WTC11 (cell line): ENCODE measurements around the gene ANKRD11. TPM values are rescaled to one million over a fixed set of nuclear protein-coding genes. Genes with fewer than 3 reads are reported as not detected.
A peak's percentile ranks its signal among the peaks of the same experiment; 100 is the strongest.

Source experiments
- ATAC-seq: fragments of 200-7000 bp; cut with Tn5 transposase; 2 replicates; pipeline ENCODE4 v1.10.0; 2021; ENCODE audit warnings: mild to moderate bottlenecking, moderate library complexity
- CTCF ChIA-PET: fragments of 300-600 bp; sonication (Branson Sonifier 250); formaldehyde crosslinking; loops from one replicate; lab custom pipeline; 2021; ENCODE audit warnings: antibody characterized with exemption; lab: Charles Lee
- POLR2A ChIA-PET: fragments of 350-600 bp; sonication (Branson Sonifier 250); formaldehyde crosslinking; loops from one replicate; lab custom pipeline; 2021; ENCODE audit warnings: antibody characterized with exemption; lab: Charles Lee
- DNase-seq: peaks from one replicate; pipeline ENCODE4 v3.0.0; 2021; ENCODE audit warnings: low spot score
- H3K27ac Mint-ChIP-seq: 2 replicates; pipeline ENCODE4 v1.8.0; 2021; ENCODE audit warnings: mixed read lengths
- H3K27me3 Mint-ChIP-seq: 2 replicates; pipeline ENCODE4 v1.8.0; 2021; ENCODE audit warnings: low read depth, mild to moderate bottlenecking, moderate library complexity, mixed read lengths
- H3K36me3 Mint-ChIP-seq: 2 replicates; pipeline ENCODE4 v1.8.0; 2021; ENCODE audit warnings: mixed read lengths
- H3K4me1 Mint-ChIP-seq: 2 replicates; pipeline ENCODE4 v1.8.0; 2022; ENCODE audit warnings: mixed read lengths
- H3K4me3 Mint-ChIP-seq: 2 replicates; pipeline ENCODE4 v1.8.0; 2021; ENCODE audit warnings: mild to moderate bottlenecking, moderate library complexity, mixed read lengths
- H3K9me3 Mint-ChIP-seq: 2 replicates; pipeline ENCODE4 v1.8.0; 2021; ENCODE audit warnings: mixed read lengths
- ATF3 ChIP-seq: sonication (generic); formaldehyde crosslinking; conservative IDR thresholded peaks from 2 replicates; pipeline ENCODE4 v1.8.1; 2022; ENCODE audit warnings: mild to moderate bottlenecking, missing genetic modification reagents
- CDX4 ChIP-seq: fragments of 250-450 bp; sonication (Bioruptor Pico); IDR thresholded peaks from 2 replicates; pipeline ENCODE4 v1.9.0; 2021; ENCODE audit warnings: moderate library complexity, mild to moderate bottlenecking, inconsistent platforms, borderline replicate concordance
- ELF4 ChIP-seq: sonication (generic); formaldehyde crosslinking; IDR thresholded peaks from 2 replicates; pipeline ENCODE4 v1.8.1; 2022; ENCODE audit warnings: low read depth, mild to moderate bottlenecking, moderate library complexity, missing genetic modification reagents
- GABPB1 ChIP-seq: sonication (generic); formaldehyde crosslinking; IDR thresholded peaks from 2 replicates; pipeline ENCODE4 v1.8.1; 2023; ENCODE audit warnings: mild to moderate bottlenecking, missing genetic modification reagents
- GRHL2 ChIP-seq: fragments of 250-450 bp; sonication (Bioruptor Pico); IDR thresholded peaks from 2 replicates; pipeline ENCODE4 v1.8.0; 2022; ENCODE audit warnings: mild to moderate bottlenecking, moderate library complexity; ENCODE audit not compliant: insufficient replicate concordance, severe bottlenecking
- IRF1 ChIP-seq: sonication (generic); formaldehyde crosslinking; IDR thresholded peaks from 2 replicates; pipeline ENCODE4 v1.8.0; 2023; ENCODE audit warnings: missing genetic modification reagents
- JUN ChIP-seq: sonication (generic); formaldehyde crosslinking; IDR thresholded peaks from 2 replicates; pipeline ENCODE4 v1.8.0; 2023; ENCODE audit warnings: mild to moderate bottlenecking, missing genetic modification reagents
- KAT7 ChIP-seq: sonication (generic); formaldehyde crosslinking; IDR thresholded peaks from 2 replicates; pipeline ENCODE4 v1.8.1; 2023; ENCODE audit warnings: missing genetic modification reagents, mild to moderate bottlenecking, borderline replicate concordance
- MXD4 ChIP-seq: fragments of 250-450 bp; sonication (Bioruptor Pico); IDR thresholded peaks from 2 replicates; pipeline ENCODE4 v1.8.0; 2021; ENCODE audit warnings: mild to moderate bottlenecking, moderate library complexity, borderline replicate concordance
- NFATC4 ChIP-seq: fragments of 250-450 bp; sonication (Bioruptor Pico); IDR thresholded peaks from 2 replicates; pipeline ENCODE4 v1.9.0; 2021; ENCODE audit warnings: mild to moderate bottlenecking
- PREB ChIP-seq: sonication (generic); formaldehyde crosslinking; IDR thresholded peaks from 2 replicates; pipeline ENCODE4 v1.8.1; 2022; ENCODE audit warnings: mild to moderate bottlenecking, missing genetic modification reagents, moderate library complexity, borderline replicate concordance
- SMAD4 ChIP-seq: sonication (generic); formaldehyde crosslinking; IDR thresholded peaks from 2 replicates; pipeline ENCODE4 v1.8.0; 2022; ENCODE audit warnings: mild to moderate bottlenecking, missing genetic modification reagents
- TCF7 ChIP-seq: sonication (generic); formaldehyde crosslinking; IDR thresholded peaks from 2 replicates; pipeline ENCODE4 v1.8.0; 2022; ENCODE audit warnings: mild to moderate bottlenecking, low read depth, missing genetic modification reagents, moderate library complexity
- TEAD1 ChIP-seq: sonication (generic); formaldehyde crosslinking; IDR thresholded peaks from 2 replicates; pipeline ENCODE4 v1.8.0; 2022; ENCODE audit warnings: mild to moderate bottlenecking, missing genetic modification reagents
- ZNF138 ChIP-seq: sonication (generic); formaldehyde crosslinking; conservative IDR thresholded peaks from 2 replicates; pipeline ENCODE4 v1.8.1; 2022; ENCODE audit warnings: mild to moderate bottlenecking, moderate library complexity, missing genetic modification reagents
- ZNF317 ChIP-seq: sonication (generic); formaldehyde crosslinking; IDR thresholded peaks from 2 replicates; pipeline ENCODE4 v1.8.1; 2023; ENCODE audit warnings: low read depth, mild to moderate bottlenecking, moderate library complexity, missing genetic modification reagents, borderline replicate concordance
- ZNF423 ChIP-seq: fragments of 250-450 bp; sonication (Bioruptor Pico); IDR thresholded peaks from 2 replicates; pipeline ENCODE4 v2.1.2; 2022; ENCODE audit warnings: mild to moderate bottlenecking, moderate library complexity
- ZNF425 ChIP-seq: fragments of 250-450 bp; sonication (Bioruptor Pico); conservative IDR thresholded peaks from 2 replicates; pipeline ENCODE4 v1.9.0; 2021; ENCODE audit warnings: mild to moderate bottlenecking
- total RNA-seq: library from RNA; stranded (reverse); gene quantifications from 3 replicates; pipeline ENCODE4 v1.2.3, GENCODE V29; 2021
- TF ChIP-seq, protein P1 (sequence below): sonication (generic); formaldehyde crosslinking; IDR thresholded peaks from 2 replicates; pipeline ENCODE4 v1.8.0; 2022; ENCODE audit warnings: mild to moderate bottlenecking, missing genetic modification reagents

Gene ANKRD11
- total RNA-seq, 1 experiment from 2014 or later = 184 TPM

DNA sequence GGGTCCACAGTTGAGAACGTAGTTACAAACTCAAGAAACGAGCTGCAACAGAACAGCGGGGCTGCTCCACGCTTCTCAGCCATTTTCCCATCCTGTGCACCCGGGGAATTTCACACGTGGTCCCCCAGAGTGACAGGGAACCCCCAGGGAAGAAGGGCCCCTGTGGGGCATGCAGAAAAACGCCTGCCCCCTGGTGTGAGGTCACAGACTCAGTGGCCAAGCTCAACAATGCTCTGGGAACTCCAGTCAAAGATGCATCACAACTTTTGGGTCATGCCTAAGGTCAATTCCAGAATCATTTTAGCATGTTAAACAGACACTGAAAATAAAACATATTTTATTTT, 157.5 kb downstream of the ANKRD11 start:
- POLR2A ChIA-PET = interaction anchor here (0.7 kb wide), 1 partner anchor 14 kb away, joined by 3 read pairs; no protein-coding TSS in a partner anchor
- H3K27me3 Mint-ChIP-seq = no peaks in the 10 kb centered on the region
- ATAC-seq (no peak), DNase-seq (peak; percentile 5)
- H3K27ac Mint-ChIP-seq = peak overlapping the region; percentile 38
- CTCF ChIA-PET = interaction anchor here (1.1 to 1.7 kb wide), 3 partner anchors 24 to 94 kb away, joined by 3 to 5 read pairs (median 4); no protein-coding TSS in a partner anchor
- no peak overlapping the region for H3K4me3 Mint-ChIP-seq
- TF ChIP-seq ATF3 (CRISPR knock-in tag) (no peak), ZNF423 (CRISPR knock-in tag) (peak; percentile 49; the same call in 1 of the 2 replicates)
- no peaks in the 10 kb centered on the region for H3K9me3 Mint-ChIP-seq
- H3K36me3 Mint-ChIP-seq = no peaks in the 10 kb centered on the region
- H3K4me1 Mint-ChIP-seq = peaks cover 53% of the 10 kb centered on the region

- Mint-ChIP-seq H3K9me3 (no peaks in the 10 kb centered on the region), H3K27ac (peak overlapping the region; percentile 38), H3K4me3 (no peak overlapping the region), H3K27me3 (no peaks in the 10 kb centered on the region), H3K36me3 (no peaks in the 10 kb centered on the region), H3K4me1 (peaks cover 58% of the 10 kb centered on the region)
- ChIA-PET CTCF (interaction anchor here (1.1 to 1.7 kb wide), 2 partner anchors 25 to 42 kb away, joined by 4 to 5 read pairs; no protein-coding TSS in a partner anchor), POLR2A (interaction anchor here (0.7 kb wide), 1 partner anchor 13 kb away, joined by 3 read pairs; no protein-coding TSS in a partner anchor)
- peak; percentile 9 for DNase-seq
- no peak for TF ChIP-seq GRHL2 (CRISPR knock-in tag)
- TF ChIP-seq, protein P1, sequence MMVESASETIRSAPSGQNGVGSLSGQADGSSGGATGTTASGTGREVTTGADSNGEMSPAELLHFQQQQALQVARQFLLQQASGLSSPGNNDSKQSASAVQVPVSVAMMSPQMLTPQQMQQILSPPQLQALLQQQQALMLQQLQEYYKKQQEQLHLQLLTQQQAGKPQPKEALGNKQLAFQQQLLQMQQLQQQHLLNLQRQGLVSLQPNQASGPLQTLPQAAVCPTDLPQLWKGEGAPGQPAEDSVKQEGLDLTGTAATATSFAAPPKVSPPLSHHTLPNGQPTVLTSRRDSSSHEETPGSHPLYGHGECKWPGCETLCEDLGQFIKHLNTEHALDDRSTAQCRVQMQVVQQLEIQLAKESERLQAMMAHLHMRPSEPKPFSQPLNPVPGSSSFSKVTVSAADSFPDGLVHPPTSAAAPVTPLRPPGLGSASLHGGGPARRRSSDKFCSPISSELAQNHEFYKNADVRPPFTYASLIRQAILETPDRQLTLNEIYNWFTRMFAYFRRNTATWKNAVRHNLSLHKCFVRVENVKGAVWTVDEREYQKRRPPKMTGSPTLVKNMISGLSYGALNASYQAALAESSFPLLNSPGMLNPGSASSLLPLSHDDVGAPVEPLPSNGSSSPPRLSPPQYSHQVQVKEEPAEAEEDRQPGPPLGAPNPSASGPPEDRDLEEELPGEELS (CRISPR knock-in tag) = no peak
- ATAC-seq = no peak
Measured at GRCh38 chr16:89332243-89332901, 158.0 kb downstream of the ANKRD11 start.

GRCh38 chr16:89331371-89332109, 158.8 kb downstream of the ANKRD11 start:
- Mint-ChIP-seq H3K27me3 (no peaks in the 10 kb centered on the region), H3K9me3 (no peaks in the 10 kb centered on the region), H3K27ac (peak overlapping the region; percentile 87), H3K36me3 (no peaks in the 10 kb centered on the region), H3K4me3 (no peak overlapping the region), H3K4me1 (peaks cover 66% of the 10 kb centered on the region)
- no peak for ATAC-seq
- no peak for TF ChIP-seq TEAD1 (CRISPR knock-in tag)
- TF ChIP-seq GABPB1 (CRISPR knock-in tag) = no peak
- no peak for TF ChIP-seq PREB (CRISPR knock-in tag)
- TF ChIP-seq NFATC4 (CRISPR knock-in tag) = no peak
- TF ChIP-seq ELF4 (CRISPR knock-in tag) = no peak
- TF ChIP-seq ZNF138 (CRISPR knock-in tag) = no peak
- no peak for TF ChIP-seq MXD4 (CRISPR knock-in tag)
- TF ChIP-seq ZNF423 (CRISPR knock-in tag) = no peak
- no peak for TF ChIP-seq SMAD4
- no peak for TF ChIP-seq IRF1 (CRISPR knock-in tag)
- TF ChIP-seq JUN = no peak
- no peak for TF ChIP-seq KAT7 (CRISPR knock-in tag)
- no peak for TF ChIP-seq CDX4 (CRISPR knock-in tag)
- no peak for TF ChIP-seq TCF7 (CRISPR knock-in tag)
- no peak for TF ChIP-seq ZNF425 (CRISPR knock-in tag)
- no peak for TF ChIP-seq ZNF317
- ChIA-PET POLR2A (no interaction called here), CTCF (interaction anchor here (1.7 kb wide), 1 partner anchor 43 kb away, joined by 5 read pairs; no protein-coding TSS in a partner anchor)
- peak; percentile 3 for DNase-seq
